ENCODE data around the gene INO80.
A peak's percentile ranks its signal among the peaks of the same experiment; 100 is the strongest.

INO80 gene

DNA sequence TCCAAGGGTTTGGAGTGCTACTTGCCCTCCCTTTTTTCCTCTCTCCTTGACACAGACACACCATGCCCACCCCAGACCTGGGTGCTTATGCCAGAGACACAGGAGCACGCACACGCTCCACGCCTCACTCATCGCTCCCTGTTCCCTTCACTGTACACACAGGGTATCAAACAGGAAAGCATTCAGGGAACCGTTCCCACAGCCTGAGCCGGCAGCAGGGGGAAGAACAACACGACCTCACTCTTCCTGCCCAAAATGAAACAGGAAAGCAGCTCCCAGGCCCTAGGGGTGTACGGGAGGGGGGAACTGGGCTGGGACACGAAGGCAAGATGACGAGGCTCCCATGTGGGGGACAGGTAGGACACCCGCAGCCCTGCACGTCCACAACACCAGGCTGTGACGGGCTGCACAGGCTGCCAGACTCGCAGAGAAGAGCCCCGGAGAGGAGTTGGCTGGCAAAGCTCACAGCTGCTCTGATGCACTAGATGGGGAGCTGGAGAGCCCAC is 175.7 kb downstream of the INO80 start:
- no peak for TF ChIP-seq JUND (IDR thresholded peaks at IDR 0.05; ENCODE audit: low read depth)
- no peak for DNase-seq (ENCODE audit: low read depth in 1 of 2, low spot score in 1 of 2)
- in situ Hi-C loops (cut with HindIII; ENCODE audit: low pct_unique_long_range_greater_than_20kb, low sequenced_read_pairs): no loop called here

DNA sequence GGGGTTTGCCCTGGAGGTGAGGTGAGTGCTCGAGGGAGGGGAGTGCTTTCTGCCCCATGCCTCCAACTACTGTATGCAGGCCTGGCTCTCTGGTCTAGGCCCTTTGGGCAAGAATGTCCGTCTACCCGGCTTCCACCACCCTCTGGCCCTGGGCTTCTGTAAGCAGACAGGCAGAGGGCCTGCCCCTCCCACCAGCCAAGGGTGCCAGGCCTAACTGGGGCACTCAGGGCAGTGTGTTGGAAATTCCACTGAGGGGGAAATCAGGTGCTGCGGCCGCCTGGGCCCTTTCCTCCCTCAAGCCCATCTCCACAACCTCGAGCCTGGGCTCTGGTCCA is 177.6 kb downstream of the INO80 start:
- TF ChIP-seq JUND (IDR thresholded peaks at IDR 0.05; ENCODE audit: low read depth): no peak
- in situ Hi-C loops (cut with HindIII; ENCODE audit: low pct_unique_long_range_greater_than_20kb, low sequenced_read_pairs): no loop called here
- no peak for DNase-seq (ENCODE audit: low read depth in 1 of 2, low spot score in 1 of 2)

DNA sequence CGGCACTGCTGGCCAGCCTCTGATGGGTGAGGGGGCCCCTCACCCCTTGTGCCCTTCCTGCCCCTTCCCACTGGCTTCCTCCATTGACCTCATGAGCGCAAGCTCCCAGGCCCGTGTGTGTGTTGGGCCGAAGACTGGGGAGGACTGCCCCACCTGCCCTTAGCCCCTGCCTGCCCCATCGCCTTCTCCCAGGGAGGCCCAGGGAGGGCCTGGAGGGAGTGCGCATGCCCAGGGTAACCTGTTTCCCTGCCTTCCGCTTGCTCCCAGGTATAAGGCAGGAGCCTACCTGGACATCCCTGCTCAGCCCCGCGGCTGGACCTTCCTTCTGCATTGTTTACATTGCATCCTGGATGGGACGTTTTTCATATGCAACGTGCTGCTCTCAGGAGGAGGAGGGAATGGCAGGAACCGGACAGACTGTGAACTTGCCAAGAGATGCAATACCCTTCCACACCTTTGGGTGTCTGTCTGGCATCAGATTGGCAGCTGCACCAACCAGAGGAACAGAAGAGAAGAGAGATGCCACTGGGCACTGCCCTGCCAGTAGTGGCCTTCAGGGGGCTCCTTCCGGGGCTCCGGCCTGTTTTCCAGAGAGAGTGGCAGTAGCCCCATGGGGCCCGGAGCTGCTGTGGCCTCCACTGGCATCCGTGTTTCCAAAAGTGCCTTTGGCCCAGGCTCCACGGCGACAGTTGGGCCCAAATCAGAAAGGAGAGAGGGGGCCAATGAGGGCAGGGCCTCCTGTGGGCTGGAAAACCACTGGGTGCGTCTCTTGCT is 178.1 kb downstream of the INO80 start:
- peak; percentile 93 to 94 for DNase-seq (ENCODE audit: low read depth in 1 of 2, low spot score in 1 of 2)
- no peak for TF ChIP-seq JUND (IDR thresholded peaks at IDR 0.05; ENCODE audit: low read depth)
- in situ Hi-C loops (cut with HindIII; ENCODE audit: low pct_unique_long_range_greater_than_20kb, low sequenced_read_pairs): no loop called here

DNA sequence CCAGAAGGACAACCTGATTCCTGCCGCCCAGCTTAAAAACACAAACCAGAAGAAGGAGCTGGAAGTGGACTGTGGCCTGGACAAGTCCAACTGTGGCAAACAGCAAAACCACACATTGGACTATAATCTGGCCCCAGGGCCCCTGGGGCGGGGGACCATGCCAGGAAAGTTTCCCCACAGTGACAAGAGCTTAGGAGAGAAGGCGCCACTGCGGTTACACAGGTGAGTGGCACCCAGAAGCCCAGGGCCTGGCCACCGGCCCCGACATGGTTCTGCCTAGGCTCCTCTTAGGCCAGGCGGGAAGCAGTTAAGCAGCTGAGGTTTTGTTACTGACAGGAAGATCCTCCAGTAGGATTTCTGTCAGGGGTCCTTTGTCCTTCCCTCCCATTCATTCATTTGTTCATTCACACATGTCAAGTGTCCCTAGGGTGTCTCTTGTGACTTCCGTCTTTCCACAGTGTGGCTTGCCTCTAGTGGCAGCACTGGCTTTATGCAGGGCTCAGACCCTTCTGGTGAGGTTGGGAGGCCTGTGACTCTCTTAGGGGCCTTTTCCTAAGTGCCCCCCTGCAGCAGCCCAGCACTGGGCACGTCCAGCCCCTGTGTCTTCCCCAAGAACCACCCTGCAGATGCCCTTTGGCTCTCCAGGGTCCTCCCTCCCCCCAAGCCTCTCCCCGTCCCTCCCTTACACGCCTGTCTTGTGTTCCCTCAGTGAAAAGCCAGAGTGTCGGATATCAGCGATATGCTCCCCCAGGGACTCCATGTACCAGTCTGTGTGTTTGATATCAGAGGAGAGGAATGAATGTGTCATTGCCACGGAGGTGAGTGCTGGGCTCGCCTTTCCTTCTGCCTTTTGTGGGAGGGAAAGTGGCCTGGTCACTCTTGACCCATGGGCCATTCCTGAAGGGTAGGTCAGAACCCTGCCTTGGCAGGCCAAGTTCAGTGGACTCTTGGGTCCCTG is 179.1 kb downstream of the INO80 start:
- in situ Hi-C loops (cut with HindIII; ENCODE audit: low pct_unique_long_range_greater_than_20kb, low sequenced_read_pairs): no loop called here
- TF ChIP-seq JUND (IDR thresholded peaks at IDR 0.05; ENCODE audit: low read depth): no peak
- peak in 1 of 2 experiments; percentile 34 for DNase-seq (ENCODE audit: low read depth in 1 of 2, low spot score in 1 of 2)

DNA sequence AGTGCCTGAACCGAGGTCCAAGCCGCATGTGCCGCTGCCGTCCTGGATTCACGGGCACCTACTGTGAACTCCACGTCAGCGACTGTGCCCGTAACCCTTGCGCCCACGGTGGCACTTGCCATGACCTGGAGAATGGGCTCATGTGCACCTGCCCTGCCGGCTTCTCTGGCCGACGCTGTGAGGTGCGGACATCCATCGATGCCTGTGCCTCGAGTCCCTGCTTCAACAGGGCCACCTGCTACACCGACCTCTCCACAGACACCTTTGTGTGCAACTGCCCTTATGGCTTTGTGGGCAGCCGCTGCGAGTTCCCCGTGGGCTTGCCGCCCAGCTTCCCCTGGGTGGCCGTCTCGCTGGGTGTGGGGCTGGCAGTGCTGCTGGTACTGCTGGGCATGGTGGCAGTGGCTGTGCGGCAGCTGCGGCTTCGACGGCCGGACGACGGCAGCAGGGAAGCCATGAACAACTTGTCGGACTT is 179.8 kb downstream of the INO80 start:
- TF ChIP-seq JUND (IDR thresholded peaks at IDR 0.05; ENCODE audit: low read depth): no peak
- in situ Hi-C loops (cut with HindIII; ENCODE audit: low pct_unique_long_range_greater_than_20kb, low sequenced_read_pairs): no loop called here
- no peak for DNase-seq (ENCODE audit: low read depth in 1 of 2, low spot score in 1 of 2)

DNA sequence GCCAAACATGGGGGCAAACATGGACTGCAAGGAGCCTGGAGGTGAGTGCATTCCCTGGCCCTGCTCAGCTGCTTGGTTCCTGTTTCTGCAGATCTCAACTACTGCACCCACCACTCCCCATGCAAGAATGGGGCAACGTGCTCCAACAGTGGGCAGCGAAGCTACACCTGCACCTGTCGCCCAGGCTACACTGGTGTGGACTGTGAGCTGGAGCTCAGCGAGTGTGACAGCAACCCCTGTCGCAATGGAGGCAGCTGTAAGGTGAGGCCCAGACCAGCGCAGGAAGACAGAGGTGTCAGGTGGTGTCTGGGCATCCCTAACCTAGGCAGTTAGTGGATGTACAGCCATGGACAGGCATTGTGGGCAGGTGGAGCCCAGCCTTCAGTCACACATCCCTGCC is 181.6 kb downstream of the INO80 start:
- no peak for TF ChIP-seq JUND (IDR thresholded peaks at IDR 0.05; ENCODE audit: low read depth)
- DNase-seq (ENCODE audit: low read depth in 1 of 2, low spot score in 1 of 2): no peak
- in situ Hi-C loops (cut with HindIII; ENCODE audit: low pct_unique_long_range_greater_than_20kb, low sequenced_read_pairs): no loop called here

DNA sequence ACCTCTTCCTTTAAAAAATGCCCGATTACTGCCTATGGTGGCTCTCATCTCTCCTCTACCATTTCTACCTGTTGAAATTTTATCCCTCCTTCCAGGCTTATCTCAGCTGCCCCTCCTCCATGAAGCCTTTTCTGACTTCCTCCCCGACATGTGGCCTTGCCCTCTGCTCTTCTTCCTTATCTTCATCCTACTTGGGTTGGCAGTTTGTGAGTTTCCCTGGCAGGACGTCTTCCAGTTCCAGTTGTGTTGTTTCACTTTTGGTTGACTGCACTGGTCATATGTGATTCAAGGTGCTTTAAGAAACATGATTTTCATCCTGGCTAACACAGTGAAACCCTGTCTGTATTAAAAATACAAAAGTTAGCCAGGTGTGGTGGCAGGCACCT is 182.6 kb downstream of the INO80 start:
- no peak for TF ChIP-seq JUND (IDR thresholded peaks at IDR 0.05; ENCODE audit: low read depth)
- no peak for DNase-seq (ENCODE audit: low read depth in 1 of 2, low spot score in 1 of 2)
- in situ Hi-C loops (cut with HindIII; ENCODE audit: low pct_unique_long_range_greater_than_20kb, low sequenced_read_pairs): no loop called here

DNA sequence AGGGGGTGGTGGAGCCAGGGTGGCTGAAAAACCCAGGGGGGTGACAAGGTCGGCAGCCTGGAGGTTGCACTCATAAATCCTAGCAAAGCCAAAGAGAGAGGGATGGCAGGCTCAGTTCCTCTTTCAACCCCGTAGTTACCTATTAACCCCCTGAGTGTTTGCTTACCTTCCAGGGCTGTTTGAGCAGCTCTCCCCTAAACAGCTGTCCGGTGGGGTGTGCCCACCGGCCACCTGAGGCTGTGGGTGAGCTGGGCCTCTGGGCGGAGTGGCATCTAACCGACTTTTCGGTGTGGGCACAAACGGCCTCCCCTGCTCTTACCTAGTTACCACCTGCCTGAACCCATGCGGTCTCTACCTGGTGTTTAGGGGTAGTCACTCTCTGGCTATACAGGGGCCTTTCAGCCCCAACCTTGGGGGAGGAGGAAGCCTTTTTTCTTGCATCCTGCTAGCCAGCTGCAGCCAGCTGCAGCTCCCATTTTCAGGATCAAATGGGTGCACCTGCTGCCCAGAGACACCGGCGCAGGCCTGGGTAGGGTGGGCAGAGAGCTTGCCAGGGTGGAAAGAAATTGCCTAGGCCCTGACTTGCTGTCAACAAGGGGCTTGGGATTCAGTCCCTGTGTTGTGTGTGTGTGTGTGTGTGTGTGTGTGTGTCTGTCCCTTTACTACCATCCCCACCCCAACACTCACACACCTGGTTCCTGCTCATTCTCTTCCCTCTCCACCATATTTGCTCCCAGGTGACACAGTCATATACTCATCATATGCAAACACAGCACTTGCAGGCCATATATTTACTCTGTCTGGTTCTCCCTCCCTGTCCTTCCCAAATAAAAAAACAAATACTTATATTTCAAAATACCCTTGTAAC is 183.2 kb downstream of the INO80 start:
- in situ Hi-C loops (cut with HindIII; ENCODE audit: low pct_unique_long_range_greater_than_20kb, low sequenced_read_pairs): no loop called here
- no peak for TF ChIP-seq JUND (IDR thresholded peaks at IDR 0.05; ENCODE audit: low read depth)
- DNase-seq (ENCODE audit: low read depth in 1 of 2, low spot score in 1 of 2): no peak

DNA sequence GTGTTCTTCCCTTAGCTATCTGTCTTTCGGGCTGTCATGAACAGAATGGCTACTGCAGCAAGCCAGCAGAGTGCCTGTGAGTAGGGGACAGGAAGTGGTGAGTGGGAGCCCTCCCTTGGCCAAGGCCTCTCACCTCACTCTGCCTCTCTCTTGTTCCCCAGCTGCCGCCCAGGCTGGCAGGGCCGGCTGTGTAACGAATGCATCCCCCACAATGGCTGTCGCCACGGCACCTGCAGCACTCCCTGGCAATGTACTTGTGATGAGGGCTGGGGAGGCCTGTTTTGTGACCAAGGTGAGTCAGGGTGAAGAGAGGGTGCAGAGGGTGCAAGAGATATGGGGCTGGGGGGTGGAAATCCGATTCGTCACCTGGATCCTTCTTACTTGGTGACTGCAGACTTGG is 183.9 kb downstream of the INO80 start:
- in situ Hi-C loops (cut with HindIII; ENCODE audit: low pct_unique_long_range_greater_than_20kb, low sequenced_read_pairs): no loop called here
- TF ChIP-seq JUND (IDR thresholded peaks at IDR 0.05; ENCODE audit: low read depth): no peak
- no peak for DNase-seq (ENCODE audit: low read depth in 1 of 2, low spot score in 1 of 2)

DNA sequence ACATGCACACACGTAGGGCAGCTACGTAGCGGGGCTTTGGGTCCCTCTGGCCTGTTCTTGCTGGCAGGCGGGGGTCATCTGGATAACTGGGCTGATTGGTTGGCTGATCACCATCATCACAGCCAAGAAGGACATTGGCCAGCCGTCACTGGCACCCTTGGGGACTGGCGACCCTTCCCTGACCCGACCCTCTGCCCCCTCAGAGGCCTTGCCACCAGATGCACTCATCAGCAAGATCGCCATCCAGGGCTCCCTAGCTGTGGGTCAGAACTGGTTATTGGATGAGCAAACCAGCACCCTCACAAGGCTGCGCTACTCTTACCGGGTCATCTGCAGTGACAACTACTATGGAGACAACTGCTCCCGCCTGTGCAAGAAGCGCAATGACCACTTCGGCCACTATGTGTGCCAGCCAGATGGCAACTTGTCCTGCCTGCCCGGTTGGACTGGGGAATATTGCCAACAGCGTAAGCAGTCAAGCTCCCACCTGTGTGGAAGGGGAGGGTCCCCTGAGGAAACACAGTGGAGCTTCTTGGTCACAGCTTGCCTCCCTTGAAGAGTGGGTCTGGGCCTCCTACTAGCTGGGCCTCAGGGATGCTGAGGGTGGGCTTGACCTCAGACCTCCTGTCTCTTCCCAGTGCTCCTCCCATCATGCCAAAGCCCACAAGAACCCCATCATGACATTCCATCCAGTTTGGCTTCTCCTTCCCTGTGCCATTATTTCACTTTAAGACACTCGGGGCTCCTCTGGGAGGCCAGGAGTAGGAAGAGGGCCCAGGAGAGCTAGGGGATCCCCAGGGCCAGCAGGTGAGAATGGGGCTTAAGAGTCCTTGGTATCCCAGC is 184.6 kb downstream of the INO80 start:
- peak in 1 of 2 experiments; percentile 57 for DNase-seq (ENCODE audit: low read depth in 1 of 2, low spot score in 1 of 2)
- in situ Hi-C loops (cut with HindIII; ENCODE audit: low pct_unique_long_range_greater_than_20kb, low sequenced_read_pairs): no loop called here
- no peak for TF ChIP-seq JUND (IDR thresholded peaks at IDR 0.05; ENCODE audit: low read depth)
